Non-pigmented ciliary epithelial cell (primary cell): ENCODE measurements around the gene MS4A18.

Experiments used
- DNase-seq: peaks from one replicate; pipeline ENCODE4 v3.0.0-alpha.2; 2010; ENCODE audit warnings: low read depth

The MS4A18 gene

DNA sequence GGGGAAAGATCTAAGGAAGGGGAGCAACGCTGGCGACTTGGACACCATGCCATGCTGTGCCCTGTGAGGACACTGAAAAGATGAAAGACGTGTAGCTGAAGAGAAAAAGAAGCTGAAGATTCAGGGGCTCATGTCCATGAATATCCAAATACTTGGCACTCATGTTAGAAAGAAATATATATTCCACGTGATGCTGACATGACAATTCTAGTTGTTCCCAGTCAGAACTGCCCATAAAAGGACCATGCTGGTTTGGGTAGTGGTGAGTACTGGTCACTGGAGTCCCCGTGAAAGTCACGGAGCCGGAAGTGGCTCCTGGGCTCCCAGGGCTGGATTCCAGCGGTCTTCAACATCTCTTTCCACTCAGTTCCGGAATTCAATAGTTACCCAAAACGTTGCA, 42.0 kb downstream of the MS4A18 start:
- no peak for DNase-seq

DNA sequence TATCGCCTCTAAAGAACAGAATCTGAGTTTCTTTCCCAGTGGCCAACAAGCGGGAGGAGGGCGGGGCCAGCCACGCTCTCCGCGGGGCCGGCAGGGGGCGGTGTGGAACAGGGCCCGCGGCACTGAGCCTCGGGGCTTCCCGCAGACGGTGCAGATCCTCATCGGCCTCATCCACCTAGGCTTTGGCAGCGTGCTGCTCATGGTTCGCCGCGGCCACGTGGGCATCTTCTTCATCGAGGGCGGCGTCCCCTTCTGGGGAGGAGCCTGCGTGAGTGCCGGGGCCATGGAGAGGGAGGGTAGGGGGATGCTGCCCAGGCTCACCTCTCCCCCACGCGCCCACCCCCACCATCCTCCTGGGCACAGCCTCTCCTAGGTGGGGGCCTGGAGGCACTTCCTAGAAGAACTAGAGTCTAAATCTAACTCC, 42.9 kb downstream of the MS4A18 start:
- no peak for DNase-seq

DNA sequence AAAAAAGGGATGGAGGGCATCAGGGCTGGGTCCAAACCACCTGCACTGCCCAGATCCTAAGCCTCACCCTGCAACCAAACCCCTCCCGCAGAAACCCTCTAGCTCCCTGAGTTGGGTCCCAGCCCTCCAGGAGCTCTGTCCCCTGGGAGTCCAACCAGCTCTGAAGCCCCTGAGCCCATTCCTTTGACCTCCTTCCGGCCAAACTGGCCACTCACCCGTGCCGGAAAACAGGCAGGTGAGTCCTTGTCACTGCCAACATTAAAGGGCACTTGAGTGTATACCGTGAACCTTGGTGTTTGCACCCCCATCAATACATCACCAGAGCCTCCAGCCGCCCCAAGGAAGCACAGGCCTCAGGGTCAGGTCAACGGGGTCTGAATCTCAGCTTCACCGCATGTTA, 43.7 kb downstream of the MS4A18 start:
- no peak for DNase-seq

DNA sequence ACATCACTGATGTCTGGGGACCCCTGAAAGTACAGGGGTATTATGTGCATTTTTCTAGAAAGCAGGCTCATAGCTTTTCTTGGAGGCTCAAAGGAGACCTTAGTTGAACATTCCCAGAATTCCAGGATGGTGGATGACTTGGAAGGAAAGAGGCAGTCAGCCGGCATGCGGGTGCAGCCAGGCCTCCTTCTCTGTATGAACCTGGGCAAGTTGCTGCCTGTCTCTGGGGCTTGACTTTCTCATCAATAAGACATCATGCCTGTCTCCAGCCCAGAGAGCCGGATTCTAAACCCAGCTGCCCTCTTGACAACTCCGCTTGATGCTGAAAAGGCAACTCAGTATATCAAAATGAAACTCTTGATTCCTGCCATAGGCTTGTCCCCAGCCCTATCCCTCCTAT, 44.8 kb downstream of the MS4A18 start:
- no peak for DNase-seq

DNA sequence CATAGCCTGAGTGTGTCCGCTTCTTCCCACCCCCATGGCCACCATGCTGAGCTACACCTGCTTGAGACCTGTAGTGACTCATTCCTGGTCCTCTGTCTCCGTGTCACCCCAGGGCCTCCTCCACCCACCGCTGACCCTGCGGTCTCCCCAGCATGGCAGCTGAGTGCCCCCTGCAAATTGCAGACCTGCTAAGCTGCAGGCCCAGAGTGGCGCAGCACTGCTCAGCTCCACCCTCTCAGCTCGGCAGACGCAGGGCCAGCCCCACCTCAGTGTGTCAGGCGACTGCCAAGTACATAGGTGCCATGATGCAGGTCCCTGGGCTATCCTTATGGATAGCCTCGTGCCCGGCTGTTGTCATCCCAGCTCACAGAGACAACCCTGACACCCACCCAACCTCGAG, 45.3 kb downstream of the MS4A18 start:
- DNase-seq: no peak

DNA sequence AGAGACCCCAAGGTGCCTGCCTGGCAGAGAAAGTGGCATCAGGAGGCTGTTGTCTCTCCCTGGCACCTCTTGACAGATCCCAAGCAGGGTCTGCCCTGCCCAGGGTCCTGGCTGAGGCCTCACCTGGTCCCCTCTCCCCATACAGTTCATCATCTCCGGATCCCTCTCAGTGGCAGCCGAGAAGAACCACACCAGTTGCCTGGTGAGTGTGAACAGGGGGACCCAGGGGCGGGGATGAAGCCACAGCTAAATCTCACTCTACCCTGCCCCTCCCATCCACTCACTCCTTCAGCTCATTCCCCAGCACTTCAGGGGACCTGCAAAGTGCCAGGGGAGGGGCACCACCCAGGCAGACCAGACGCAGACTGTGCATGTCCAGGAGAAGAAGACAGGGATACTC, 46.6 kb downstream of the MS4A18 start:
- no peak for DNase-seq

DNA sequence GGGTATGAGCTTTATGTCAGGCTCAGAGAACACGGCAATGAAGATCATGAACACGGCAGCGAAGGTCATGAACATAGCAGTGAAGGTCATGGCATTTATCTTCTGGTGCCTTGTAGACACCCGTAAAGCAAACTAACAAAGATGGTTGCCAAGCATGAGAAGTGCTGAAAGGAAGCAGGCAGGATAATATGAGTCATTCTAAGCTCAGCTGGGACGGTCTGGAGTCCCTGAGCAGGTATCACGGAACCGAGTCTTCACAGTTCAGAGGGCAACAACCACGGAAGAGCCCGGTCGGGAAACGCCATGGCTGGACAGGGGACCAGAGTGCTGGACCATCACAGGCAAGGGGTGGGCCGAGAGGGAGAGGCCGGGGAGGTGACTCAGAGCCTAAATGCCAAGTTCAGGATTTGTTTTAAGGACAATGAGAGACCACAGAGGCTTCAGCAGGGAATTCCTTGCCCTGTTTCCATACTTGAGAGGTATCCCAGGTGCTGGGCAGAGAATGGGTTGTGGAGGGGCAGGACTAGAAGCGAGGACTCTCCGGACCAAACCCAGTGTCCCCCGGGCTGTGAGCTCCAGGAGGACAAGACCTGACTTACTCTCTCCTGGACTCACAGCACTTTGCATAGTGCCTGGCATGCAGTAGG, 47.5 kb downstream of the MS4A18 start:
- no peak for DNase-seq

DNA sequence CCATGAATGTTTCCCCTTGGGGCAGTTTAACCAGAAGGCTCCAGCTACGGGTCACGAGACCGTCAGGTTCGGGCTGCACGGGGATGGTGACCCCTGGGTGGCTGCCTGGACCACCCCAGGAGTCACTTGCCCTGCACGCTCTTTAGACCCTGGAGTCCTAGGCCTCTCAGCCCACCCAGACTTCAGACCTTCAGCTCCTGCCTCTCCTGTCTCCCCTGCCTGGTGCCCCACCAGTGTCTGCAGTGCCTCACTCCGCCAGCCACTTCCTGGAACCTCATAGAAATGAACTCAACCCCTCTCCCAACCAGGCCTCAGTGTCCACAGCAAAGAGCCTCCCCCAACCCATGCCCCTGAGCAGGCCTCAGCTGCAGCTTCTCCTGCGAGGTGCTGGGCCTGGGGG, 48.1 kb downstream of the MS4A18 start:
- no peak for DNase-seq

DNA sequence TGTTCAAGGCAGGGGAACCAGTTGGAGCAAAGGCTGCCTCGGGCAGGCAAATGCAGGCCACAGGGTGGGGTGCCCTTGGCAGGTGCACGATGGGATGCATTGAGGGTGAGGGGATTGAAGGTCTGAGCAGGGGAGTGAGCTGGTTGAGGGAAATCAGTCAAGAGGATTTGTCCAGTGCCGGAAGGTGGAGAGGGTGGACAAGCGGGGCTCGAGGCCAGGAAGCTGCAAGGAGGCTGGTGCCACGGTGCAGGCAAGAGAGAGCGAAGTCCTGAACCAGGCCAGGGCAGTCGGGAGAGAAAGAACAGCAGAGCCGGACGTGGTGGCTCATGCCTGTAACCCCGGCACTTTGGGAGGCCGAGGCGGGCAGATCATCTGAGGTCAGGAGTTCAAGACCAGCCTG, 50.2 kb downstream of the MS4A18 start:
- DNase-seq: no peak

DNA sequence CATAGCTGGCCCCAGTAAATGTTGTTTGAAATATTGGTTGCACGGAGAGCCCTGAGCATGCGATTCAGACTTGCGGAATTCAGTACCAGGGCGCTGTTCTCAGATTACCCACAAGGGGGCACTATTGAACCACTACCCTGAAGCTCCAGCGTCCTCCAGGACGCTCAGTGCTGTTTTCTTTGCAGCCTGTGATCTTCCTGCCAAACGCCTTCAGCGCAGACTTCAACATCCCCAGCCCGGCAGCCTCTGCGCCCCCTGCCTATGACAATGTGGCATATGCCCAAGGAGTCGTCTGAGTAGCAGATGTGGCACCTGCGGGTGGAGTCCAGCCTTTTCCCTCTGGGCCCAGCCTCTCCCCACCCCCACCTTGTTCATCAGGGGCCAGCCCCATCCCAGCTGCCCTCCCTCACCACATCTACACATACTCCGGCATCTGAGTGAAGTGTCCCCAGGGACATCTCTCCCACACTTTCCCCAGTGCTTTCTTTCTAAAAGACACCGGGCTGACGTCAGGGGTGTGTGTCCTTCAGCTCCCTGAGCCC, 51.0 kb downstream of the MS4A18 start:
- DNase-seq: peak; percentile 63

DNA sequence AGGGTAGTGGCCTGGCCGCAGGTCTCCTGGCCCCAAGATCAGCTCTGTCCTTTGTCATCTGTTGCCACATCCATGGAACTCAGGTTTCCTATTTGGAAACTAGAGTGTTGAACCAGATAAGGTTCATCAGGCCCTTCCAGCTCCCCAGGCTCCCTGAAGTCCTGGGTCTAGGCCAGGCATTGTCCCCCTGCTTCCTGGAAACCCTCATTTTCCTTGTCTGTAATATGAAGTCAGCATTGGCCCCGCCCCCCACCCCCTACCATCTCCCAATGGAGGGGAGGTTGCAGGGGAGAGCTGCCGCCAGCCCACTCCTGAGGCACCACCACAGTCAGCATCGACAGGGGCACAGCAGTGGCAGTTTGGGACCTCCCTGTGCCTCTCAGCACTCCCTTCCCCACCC, 51.6 kb downstream of the MS4A18 start:
- DNase-seq: no peak

DNA sequence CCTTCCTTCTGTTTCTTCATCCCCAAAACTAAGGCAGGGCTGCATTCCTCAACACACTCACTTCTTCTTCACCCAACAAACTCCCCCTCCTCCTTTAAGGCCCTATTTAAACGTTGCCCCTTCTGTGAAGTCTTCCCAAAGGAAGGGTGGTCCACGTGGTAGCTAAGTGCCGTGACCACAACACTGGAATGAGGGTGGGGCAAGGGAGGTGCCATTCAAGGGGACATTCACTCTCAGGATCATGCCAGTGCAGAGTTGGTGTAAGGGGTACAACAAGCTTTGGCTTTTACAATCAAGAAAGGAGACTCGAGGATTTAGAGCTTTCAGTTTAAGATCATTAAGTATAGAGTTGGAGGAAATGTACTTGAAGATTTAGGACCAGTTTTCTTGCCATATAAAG, 52.6 kb downstream of the MS4A18 start:
- no peak for DNase-seq

DNA sequence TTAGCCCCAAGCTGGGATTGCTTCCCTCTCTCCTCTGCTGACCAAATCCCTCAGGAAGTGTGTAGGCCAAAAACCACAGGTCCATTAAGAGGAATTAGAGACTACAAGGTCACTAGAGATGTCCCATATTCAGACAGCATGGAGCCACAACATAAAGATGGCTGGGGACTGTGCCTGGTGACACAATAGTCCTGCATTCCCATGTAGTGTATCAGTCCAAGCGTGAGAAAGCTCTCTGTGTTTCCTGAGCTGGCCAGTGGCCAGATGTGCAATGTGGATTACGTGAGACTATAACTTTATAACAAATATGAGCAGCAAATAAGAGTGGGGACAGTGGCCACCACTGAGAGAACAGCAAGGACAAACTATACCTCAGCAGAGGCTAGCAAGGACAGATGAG, 53.1 kb downstream of the MS4A18 start:
- peak; percentile 65 for DNase-seq

DNA sequence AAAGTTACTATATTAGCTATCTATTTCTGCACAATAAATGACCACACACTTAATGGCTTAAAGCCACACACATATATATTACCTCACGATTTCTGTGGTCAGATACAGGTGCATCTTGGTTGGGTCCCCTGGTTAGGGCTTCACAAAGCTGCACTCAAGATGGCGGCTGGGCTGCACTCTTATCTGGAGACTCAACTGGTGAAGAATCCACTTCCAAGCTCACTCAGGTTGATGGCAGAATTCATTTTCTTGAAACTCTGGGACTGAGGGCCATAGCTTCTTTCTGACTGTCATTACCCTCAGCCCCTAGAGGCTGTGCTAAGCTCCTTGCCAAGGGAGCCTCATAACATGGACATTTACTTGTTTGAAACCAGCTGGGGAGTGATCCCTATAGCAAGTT, 55.5 kb downstream of the MS4A18 start:
- DNase-seq: no peak

DNA sequence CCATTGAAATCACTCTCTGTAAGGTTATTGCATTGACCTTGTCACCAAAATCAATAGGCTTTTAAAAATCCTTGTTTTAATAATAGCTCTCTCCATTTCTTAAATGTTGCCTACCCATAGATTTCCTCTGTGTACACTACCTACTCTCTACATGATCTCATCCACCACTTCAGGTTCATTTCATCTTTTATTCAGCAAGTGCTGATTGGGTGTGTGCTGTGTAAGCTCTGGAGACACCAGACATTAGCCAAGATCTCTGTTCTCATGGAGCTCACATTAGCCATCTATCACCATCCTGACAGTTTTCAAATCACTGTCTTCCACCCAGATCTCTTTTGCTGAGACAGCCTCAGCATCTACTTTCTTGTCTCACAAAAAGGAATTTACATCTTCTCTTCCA, 56.3 kb downstream of the MS4A18 start:
- no peak for DNase-seq

DNA sequence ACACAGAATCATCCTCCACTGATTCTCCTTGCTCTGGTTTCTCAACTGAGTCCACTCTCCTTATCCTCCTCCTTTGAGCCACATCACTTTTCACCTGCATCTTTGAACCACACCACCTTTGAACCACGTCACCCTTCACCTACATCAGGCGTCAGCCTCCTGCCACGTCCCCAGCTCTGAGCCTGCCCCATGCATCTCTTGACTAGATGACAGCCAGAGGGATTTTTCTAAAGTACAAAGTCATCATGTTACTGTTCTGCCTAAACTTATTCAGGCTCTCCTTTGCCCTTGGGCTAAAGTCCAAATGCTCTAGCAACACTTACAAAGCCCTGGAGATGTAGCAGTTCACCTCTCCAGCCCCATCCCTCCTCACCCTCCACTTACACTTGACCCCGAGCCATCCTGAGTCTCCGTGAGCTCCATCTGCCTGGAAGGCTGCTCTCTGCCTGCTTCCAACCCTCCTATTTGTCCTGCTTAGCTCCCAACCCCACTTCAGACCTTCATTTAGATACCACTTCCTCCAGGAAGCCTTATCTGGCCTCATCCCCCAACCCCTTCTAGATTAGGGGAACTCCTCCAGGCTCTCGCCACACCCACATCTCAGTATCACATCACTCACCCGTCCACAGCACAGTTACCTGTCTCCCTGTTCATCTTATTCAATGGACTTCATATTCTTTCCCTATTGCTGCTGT, 56.9 kb downstream of the MS4A18 start:
- no peak for DNase-seq

DNA sequence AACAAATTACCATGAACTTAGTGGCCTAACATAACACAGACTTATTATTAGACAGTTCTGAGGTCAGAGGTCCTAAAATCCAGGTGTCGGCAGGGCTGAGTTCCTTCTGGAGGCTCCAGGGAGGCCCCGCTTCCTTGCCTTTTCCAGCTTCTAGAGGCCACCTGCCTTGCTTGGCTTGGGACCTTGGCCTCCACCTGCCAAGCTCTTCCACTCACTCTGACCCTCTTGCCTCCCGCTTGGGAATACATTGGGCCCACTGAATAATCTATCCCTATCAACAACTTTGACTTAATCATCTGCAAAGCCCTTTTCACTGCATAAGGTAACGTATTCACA, 57.4 kb downstream of the MS4A18 start:
- DNase-seq: no peak

DNA sequence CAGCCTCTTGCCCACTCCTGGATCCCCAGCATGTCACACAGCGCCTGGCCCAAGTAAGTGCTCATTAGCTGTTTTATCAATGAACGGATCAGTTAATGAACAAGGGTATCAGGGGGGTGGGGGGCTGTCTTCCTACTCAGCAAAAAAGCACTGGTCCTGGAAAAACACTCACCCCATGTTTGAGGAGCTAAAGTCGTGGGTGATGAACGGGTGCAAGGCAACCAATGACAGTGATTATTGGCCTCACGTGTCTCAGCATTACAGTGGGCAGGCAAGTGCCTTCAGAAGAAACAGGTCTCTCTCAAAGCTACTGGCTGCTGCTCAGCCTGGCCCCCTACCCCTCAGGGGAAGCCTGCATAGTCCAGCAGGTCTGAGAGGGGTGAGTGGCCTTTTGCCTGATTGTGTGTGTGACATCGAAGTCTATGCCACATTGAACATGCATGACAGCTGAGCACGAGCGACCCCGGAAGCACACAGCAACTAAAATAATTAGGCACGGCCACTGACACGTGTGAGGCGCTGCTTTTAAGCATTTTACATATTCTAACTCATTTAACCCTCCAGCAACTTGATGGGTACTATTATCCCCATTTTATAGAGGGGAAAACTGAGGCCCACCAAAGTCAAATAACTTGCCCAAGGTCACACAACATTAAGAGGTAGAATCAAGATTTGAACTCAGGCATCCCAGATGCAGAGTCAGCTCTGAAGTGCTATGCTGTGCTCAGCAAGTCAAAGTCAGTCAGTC, 58.0 kb downstream of the MS4A18 start:
- no peak for DNase-seq

DNA sequence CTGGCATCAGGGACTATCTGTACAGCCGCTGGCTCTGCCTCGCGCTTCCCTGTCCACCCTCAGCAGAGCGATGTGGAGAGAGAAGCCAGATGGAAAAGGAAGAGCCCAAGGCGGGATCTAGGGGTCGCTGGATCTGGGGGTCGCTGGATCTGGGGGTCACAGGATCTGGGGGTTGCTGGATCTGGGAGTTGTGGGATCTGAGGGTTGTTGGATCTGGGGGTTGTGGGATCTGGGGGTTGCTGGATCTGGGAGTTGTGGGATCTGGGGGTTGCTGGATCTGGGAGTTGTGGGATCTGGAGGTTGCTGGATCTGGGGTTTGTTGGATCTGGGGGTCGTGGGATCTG, 58.6 kb downstream of the MS4A18 start:
- no peak for DNase-seq

DNA sequence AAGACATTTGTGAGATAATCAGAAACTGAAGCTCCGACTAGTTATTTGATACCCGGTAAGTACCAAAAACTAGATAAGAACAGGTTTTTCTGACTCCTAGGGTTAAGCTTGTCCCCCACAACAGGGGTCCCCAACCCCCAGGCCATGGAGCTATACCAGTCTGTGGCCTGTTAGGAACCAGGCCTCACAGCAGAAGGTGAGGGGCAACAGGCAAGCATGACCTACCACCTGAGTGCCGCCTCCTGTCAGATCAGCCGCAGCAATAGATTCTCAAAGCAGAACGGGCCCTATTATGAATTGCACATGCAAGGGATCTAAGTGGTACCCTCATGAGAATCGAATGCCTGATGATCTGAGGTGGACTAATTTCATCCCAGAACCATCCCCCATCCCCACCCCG, 59.4 kb downstream of the MS4A18 start:
- DNase-seq: no peak

DNA sequence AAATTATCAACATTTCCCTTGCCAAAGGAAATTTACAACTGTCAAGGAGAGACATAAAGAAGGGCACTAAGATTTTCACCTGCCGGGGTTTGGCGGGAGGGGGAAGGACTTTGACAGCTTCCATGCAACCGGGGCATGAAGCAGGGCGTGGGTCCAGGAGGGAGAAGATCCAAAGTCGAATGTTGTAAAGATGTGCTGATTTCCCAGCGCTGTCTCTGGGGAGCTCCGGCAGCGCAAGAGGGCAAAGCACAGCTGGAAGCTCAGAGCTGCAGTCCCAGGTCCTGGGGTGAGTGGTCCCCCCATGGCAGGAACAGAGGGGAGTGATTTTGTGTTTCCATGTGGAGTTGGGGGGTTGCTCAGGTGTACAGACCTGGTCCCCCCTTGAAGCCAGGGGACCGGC, 60.6 kb downstream of the MS4A18 start, which contains the start of gene MS4A10:
Gene MS4A10 (plus strand): TSS at position 198 of the 400 bp plus-strand sequence. CDS start 5,003 bp downstream, outside the sequence.
- DNase-seq: no peak

DNA sequence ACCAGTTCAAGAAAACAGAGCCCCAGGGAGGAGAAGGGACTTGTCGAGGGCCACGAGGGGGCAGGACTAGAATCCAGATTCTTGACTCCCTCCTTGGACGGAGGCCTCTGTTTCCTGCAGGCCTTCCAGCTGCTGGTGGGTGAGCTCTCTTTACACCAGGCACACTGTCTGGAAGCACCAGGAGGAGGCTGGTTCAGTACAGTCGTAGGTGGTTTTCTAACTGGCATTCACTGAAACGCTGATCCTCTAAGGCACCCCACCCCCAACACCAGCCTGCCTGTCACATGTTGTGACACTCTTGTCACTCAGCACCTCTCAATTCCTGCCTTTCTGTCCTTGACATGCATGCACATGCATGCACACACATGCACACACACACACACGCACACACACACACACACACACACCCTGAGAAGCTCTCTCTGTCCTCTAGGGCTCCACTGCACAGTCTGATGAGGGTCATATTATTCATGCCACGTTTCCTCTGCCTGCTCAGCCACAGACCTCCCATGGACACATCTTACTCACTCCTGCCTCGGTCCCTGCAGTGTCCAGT, 61.4 kb downstream of the MS4A18 start:
- DNase-seq: peak; percentile 22
